Measurements from ENCODE around the gene CCL4.

GRCh38 chr17:36149296-36149820 lies 45.7 kb downstream of the CCL4 start:
- no peak for TF ChIP-seq CTCF (IDR thresholded peaks at IDR 0.05; ENCODE audit: poor library complexity, severe bottlenecking)
- no peak for TF ChIP-seq SMC3 (conservative IDR thresholded peaks at IDR 0.05; ENCODE audit: poor library complexity)
- TF ChIP-seq POLR2AphosphoS5 (IDR thresholded peaks at IDR 0.05) = no peak
- no peak for TF ChIP-seq EP300 (conservative IDR thresholded peaks at IDR 0.05; ENCODE audit: poor library complexity, severe bottlenecking)
- no peak for TF ChIP-seq REST (IDR thresholded peaks at IDR 0.05; ENCODE audit: borderline replicate concordance)

All from neural cell (in vitro differentiated cells).